Endothelial cell of umbilical vein (primary cell): Measurements from ENCODE around the gene CARNS1.

Experiments
- CTCF ChIP-seq, 2 donors: IDR thresholded peaks; 1 replicate in 1 of 2; 2 replicates in 1 of 2; pipeline ENCODE4 v1.5.1; 2011; ENCODE audit warnings: low read length in 2 of 2, mild to moderate bottlenecking in 2 of 2, moderate library complexity in 2 of 2, control low read depth in 1 of 2, inconsistent platforms in 1 of 2, low read depth in 1 of 2; ENCODE audit not compliant: insufficient read depth in 1 of 2; ENCODE audit errors: extremely low read depth in 1 of 2
- EZH2 ChIP-seq: IDR thresholded peaks from 2 replicates; pipeline ENCODE4 v1.6.1; 2012; ENCODE audit warnings: borderline replicate concordance, low read depth, mild to moderate bottlenecking, moderate library complexity, low read length, inconsistent platforms; ENCODE audit not compliant: severe bottlenecking
- GATA2 ChIP-seq: IDR thresholded peaks from 2 replicates; pipeline ENCODE4 v1.7.0; 2011; ENCODE audit warnings: low read depth, mild to moderate bottlenecking, moderate library complexity, mixed read lengths, low read length; ENCODE audit not compliant: insufficient read length, insufficient read depth
- JUN ChIP-seq: IDR thresholded peaks from 2 replicates; pipeline ENCODE4 v1.6.1; 2011; ENCODE audit warnings: borderline replicate concordance, low read depth; ENCODE audit not compliant: insufficient read length, insufficient read depth
- MAX ChIP-seq: IDR thresholded peaks from 2 replicates; pipeline ENCODE4 v1.6.1; 2011; ENCODE audit not compliant: insufficient read depth, insufficient read length
- MYC ChIP-seq: IDR thresholded peaks from one replicate; pipeline ENCODE4 v1.6.1; 2011; ENCODE audit warnings: mild to moderate bottlenecking, low read depth, low read length
- POLR2A ChIP-seq: IDR thresholded peaks from 2 replicates; pipeline ENCODE4 v1.6.1; 2012; ENCODE audit warnings: low read depth, mild to moderate bottlenecking, control low read depth, low read length
- POLR2AphosphoS5 ChIP-seq: IDR thresholded peaks from 2 replicates; pipeline ENCODE4 v1.6.1; 2012; ENCODE audit warnings: low read depth, mild to moderate bottlenecking, control low read depth, low read length, moderate library complexity; ENCODE audit not compliant: insufficient read depth

DNA sequence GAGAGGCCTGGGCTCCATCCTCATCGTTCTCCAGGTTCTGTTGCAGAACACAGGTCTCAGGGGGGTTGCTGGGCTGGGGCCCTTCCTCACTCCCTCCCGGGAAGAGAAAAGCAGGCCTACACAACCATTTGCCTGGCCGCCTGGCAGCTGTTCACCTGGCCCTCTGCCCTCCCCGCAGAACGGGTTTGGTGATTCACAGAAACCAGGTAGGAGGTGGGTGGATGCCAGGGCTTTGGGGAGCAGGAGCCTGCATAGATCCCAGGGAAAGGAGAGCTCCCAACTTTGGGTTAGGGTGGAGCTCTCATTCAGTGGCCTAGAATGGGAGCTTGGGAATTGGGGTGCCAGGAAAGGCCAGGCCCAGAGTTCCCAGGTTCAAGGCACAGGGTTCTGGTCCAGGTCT lies 52.6 kb downstream of the CARNS1 start:
- TF ChIP-seq CTCF (IDR thresholded peaks at IDR 0.05; ENCODE audit: extremely low read depth in 1 of 2, insufficient read depth in 1 of 2, low read depth in 1 of 2, low read length in 2 of 2) (no peak), POLR2A (no peak), EZH2 (no peak), POLR2AphosphoS5 (no peak), MYC (no peak), MAX (no peak), GATA2 (no peak), JUN (no peak)
